Peyer's patch (tissue), 4 donors: ENCODE measurements around the gene SPDEF.

Experiments used
- CTCF ChIP-seq, 6 experiments: fragments of 450-650 bp in 4 of 6; fragments of 200-600 bp in 2 of 6; sonication (generic) in 1 of 6; IDR thresholded peaks; one replicate each; pipeline ENCODE4 v1.5.1; 2017 to 2019; ENCODE audit warnings: antibody characterized with exemption in 6 of 6, mild to moderate bottlenecking in 3 of 6, moderate library complexity in 1 of 6
- POLR2A ChIP-seq, 2 donors: fragments of 450-650 bp; IDR thresholded peaks; one replicate each; pipeline ENCODE4 v1.5.1; 2017; ENCODE audit warnings: antibody characterized with exemption in 2 of 2, mild to moderate bottlenecking in 2 of 2, moderate library complexity in 2 of 2

GRCh38 chr6:34526241-34526972 lies 29.7 kb downstream of the SPDEF start:
- TF ChIP-seq CTCF (IDR thresholded peaks at IDR 0.05) (no peak), POLR2A (IDR thresholded peaks at IDR 0.05) (no peak)
